SHP77 (cell line): ENCODE results near the gene SHFL.

Experiments
- DNase-seq, 2 experiments: peaks; one replicate each; lab custom pipeline; 2025; lab: John Stamatoyannopoulos, UW

The SHFL gene

DNA sequence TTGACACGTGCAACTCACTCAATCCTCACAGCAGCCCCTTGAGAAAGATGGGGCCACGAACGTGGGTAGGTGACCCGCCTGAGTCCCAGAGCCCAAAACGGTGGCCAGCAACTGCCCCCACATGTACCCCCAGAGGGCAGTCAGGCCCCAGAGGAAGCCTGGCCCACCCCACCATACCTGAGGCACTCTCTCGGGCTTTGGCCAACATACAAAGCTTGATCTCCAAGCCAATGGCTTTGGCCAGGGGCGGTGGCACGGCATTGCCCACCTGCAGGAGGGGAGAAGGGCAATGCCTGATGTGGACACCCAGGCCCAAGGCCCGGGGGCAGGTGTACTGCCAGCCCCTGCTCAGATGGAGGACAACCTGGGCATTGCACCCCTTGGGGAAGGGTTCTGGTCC is 47.9 kb downstream of the SHFL start:
- DNase-seq: no peak

DNA sequence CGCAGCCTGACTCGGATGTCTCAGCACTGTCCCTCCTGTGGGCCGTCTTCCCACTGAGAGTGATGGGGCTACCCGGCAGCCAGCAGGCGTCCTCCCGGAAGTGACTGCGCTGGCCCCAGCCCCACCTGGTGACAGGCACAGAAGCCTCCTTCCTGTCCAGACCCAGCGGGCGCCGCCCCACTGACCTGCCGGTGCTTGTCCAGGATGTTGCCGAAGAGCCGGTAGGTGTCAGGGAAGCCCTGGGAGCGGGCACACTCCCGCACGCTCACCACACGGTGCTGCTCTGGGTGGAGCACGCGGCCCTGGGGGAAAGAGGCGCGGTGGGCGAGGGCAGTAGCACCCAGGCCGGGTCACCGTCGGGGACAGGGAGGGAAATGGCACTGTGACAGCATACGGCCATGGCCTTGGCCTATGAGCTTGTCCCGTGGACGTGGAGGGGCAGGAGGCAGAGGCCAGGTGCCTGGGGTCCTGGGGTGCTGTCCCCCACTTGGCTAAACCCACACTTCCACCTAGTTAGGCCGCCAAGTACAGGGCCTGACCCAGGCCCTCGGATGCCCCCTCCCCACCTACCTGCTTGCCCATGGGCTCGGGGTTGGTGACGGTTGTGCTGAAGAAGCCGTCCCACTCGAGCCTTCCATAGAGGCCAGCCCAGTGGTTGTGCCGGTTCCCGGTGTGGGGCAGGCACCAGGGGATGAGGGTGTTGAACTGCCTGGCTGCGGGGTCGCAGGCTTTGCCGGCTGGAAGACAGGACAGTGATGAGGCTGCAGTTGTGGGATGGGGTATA is 49.6 kb downstream of the SHFL start:
- no peak for DNase-seq

DNA sequence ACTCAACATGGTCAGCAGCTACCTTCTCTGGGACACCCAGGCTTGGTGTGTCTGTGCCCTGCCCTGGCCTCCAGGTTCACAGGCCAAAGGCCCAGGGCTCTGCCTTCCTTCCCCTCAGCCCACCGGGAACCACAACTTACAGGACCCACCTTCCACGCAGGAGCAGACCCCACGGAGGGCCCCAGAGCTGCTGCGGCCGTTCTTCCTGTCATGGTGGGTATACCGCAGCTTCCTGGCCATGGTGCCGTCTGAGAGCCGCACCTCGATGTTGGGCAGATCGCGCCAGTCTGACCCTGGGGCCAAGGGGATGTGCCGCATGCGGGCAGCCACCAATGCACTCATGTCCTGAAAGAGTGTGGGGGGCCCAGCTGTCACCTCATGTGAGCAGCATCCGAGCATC is 50.8 kb downstream of the SHFL start:
- no peak for DNase-seq

DNA sequence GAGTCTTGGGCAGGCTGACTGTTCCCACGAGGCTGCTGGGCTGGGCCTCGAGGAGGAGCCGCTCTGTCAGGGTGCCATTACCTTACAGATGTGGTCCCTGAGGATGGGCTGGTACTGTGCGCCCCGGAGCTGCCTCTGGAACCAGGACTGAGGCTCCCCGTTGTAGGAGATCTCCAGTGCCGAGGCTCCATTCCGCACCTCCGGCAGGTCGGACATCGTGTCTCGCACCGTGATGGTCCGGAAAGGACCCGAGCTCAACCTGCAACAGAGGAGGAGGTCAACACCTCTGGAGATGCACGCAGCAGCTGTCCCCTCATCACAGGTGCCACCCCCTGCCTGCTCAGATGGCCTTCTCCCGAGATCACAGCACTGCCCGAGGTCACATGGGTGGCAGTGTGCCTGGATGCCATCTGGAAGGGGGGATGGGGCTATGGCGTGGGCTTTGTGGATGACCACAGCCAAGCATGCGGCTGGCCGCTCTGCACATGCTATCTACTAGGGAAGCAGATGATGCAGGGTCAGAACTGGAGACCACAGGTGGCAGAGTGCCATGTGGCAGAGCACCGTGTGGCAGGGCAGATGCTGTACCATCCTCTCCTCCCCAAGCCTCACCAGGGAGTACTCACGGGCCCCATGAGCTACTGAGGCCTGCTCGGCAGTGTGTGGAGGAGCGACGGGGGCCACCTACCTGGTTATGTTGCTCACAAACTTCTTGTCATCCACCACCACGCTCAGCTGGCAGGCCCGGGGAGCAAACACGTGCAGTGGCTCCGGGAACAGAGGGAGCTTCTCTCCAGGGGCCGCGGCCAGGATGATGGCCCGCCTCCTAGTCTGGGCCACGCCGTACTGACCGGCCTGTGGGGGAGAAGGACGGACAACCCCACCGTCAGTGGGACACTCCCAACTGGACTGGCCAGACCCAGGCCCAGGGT is 51.9 kb downstream of the SHFL start:
- no peak for DNase-seq

DNA sequence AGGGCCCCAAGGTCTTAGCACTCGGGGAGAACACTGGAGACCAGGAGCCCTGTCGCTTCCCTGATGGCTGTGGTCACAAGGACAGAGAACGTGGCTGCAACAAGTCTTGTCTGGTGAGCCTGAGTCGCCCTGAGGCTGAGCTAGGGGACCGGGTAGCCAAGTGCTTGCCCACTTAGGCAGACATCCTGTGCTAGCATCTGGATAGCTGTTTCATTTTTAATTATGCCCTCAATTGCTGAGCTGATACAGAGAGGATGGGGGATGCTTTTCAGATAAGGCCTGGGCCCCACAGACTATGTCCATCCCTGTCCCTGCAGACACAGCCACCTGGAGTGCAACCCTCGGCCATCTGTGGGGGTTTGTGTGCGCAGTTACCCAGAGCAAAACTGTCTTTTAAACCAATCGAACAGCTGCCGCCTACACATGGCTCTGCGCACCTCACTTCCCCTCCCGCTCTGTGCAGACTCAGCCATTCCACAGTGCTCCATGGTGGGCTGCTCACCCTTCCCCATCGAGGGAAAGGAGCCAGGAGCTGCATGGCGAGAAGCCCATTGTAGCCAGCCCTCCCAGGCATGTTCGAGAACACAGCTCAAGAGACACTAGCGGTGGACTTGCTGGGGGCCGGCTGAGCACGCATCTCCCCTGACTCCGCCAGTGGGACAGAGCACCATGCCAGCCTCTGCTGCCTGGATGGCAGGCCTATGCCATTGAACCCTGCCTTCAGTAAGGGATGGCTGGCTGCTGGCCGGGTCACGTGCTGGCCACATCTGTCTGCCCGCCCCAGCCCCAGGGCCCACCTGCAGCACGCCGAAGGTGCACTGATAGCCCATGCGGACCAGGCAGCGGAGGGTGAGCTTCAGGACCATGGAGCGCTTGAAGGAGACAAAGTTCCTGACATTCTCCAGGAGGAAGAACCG is 53.0 kb downstream of the SHFL start:
- DNase-seq: no peak

DNA sequence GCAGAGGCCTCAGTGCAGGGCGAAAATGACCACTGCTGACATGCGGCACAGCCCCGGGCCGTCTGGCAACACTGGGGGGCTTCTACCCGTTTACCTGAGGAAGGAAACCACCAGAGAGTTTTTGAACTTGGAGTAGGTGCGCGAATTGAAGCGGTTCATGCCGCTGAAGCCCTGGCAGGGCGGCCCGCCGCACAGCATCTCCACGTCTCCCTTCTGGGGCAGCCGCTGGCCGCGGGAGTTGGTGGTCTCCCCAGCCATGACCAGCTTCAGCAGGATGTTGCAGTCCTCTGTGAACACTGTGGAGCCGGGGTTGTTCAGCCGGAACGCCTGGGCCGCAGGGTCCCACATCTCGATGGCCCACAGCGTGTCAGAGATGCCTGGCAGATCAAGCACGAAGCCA is 53.8 kb downstream of the SHFL start:
- no peak for DNase-seq

DNA sequence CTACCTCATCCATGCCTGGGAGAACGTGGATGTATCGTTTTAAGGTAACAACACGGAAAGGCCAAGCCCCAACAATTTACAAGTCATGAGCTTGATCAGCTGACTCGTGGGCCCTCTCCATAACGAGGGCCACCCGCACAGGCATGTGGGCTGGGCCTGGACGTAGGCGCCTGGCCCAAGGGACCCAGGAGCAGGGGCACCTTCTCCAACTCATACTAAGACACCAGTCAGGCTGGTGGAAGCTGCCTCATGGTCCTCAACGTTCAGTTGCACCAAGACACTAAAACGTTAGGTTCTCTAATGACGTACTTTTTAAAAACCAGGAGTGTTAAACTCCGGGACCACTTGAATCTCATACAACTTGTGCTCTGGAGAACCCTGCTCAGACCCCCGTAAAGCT is 55.4 kb downstream of the SHFL start:
- DNase-seq: no peak

DNA sequence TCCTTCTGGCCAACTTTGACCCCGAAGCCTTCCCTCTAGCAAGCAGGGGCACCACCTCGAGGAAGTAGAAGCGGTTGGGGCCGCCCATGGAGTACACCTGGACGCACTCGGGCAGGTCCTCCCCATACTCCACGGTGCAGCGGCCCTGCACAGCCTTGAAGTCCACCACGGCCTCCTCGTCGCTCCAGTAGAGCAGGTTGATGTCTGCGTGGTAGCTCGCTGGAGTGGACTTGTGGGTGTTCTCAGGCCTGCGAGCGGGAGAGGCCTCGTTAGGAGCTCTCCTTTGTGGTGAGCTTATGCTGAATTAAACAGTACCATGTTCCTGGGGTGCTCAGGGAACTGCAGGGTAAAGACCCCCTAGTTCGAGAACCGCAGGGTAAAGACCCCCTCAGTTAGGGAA is 55.9 kb downstream of the SHFL start:
- DNase-seq: no peak
